Esophagus muscularis mucosa (tissue), 4 donors: ENCODE data around the gene TRAPPC12.

ENCODE experiments used
- EP300 ChIP-seq: sonication (generic); formaldehyde crosslinking; IDR thresholded peaks from one replicate; pipeline ENCODE4 v1.6.1; 2017; ENCODE audit warnings: antibody characterized with exemption
- POLR2A ChIP-seq: fragments of 450-650 bp; IDR thresholded peaks from one replicate; pipeline ENCODE4 v1.6.1; 2017; ENCODE audit warnings: antibody characterized with exemption, moderate library complexity, mild to moderate bottlenecking, low read depth
- POLR2AphosphoS5 ChIP-seq, 2 donors: sonication (generic); formaldehyde crosslinking; IDR thresholded peaks; one replicate each; pipeline ENCODE4 v1.6.1; 2017; ENCODE audit warnings: antibody characterized with exemption in 2 of 2
- TF ChIP-seq, protein P1 (sequence below), 3 experiments: fragments of 200-600 bp in 2 of 3; fragments of 450-650 bp in 1 of 3; sonication (generic) in 2 of 3; IDR thresholded peaks; one replicate each; pipeline ENCODE4 v1.5.1; 2017 to 2019; ENCODE audit warnings: antibody characterized with exemption in 3 of 3, mild to moderate bottlenecking in 2 of 3, moderate library complexity in 1 of 3

DNA sequence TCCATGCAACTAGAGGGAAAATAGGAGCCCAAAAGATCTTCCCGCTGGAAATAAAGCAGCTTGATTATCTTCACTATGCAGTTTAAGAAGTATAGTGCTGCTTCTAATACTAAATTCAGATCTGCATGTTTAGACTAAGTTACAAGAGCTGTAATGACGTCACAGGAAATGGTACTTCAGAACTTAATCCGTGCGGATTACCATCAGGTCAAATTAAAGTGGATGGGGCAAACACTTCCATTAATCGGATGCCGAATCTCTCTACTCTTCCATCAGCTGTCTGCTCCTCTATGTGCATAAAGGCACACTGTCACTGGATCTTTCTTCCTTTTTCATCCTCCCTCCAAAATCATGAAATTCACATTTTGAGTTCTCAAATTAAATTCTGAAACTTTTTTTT lies 52.6 kb downstream of the TRAPPC12 start:
- TF ChIP-seq, protein P1, sequence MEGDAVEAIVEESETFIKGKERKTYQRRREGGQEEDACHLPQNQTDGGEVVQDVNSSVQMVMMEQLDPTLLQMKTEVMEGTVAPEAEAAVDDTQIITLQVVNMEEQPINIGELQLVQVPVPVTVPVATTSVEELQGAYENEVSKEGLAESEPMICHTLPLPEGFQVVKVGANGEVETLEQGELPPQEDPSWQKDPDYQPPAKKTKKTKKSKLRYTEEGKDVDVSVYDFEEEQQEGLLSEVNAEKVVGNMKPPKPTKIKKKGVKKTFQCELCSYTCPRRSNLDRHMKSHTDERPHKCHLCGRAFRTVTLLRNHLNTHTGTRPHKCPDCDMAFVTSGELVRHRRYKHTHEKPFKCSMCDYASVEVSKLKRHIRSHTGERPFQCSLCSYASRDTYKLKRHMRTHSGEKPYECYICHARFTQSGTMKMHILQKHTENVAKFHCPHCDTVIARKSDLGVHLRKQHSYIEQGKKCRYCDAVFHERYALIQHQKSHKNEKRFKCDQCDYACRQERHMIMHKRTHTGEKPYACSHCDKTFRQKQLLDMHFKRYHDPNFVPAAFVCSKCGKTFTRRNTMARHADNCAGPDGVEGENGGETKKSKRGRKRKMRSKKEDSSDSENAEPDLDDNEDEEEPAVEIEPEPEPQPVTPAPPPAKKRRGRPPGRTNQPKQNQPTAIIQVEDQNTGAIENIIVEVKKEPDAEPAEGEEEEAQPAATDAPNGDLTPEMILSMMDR (IDR thresholded peaks at IDR 0.05): no peak
- TF ChIP-seq POLR2A: no peak
- no peak for TF ChIP-seq EP300
- TF ChIP-seq POLR2AphosphoS5 (IDR thresholded peaks at IDR 0.05): no peak
